Measurements from ENCODE around the gene SYT11.

DNA sequence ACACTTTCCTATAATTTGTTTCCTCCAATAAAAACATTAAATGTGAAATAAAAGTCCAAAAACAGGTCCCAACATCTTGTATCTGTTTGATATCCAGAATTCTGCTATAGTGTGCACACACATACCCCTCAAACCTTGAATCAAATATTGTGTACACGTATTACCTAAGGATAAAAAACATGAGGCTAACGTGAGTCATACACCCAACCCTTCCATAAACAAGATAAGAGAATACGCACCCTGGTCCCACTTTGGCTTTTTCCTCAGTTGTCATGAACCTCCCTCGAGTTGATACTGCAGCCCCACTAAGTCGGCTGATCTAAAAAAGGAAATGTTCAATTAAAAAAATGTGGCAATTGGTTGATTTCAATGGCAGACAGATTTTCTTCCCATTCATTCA, 69.7 kb downstream of the SYT11 start:
- TF ChIP-seq POLR2A (IDR thresholded peaks at IDR 0.05): no peak
- TF ChIP-seq, protein P1, sequence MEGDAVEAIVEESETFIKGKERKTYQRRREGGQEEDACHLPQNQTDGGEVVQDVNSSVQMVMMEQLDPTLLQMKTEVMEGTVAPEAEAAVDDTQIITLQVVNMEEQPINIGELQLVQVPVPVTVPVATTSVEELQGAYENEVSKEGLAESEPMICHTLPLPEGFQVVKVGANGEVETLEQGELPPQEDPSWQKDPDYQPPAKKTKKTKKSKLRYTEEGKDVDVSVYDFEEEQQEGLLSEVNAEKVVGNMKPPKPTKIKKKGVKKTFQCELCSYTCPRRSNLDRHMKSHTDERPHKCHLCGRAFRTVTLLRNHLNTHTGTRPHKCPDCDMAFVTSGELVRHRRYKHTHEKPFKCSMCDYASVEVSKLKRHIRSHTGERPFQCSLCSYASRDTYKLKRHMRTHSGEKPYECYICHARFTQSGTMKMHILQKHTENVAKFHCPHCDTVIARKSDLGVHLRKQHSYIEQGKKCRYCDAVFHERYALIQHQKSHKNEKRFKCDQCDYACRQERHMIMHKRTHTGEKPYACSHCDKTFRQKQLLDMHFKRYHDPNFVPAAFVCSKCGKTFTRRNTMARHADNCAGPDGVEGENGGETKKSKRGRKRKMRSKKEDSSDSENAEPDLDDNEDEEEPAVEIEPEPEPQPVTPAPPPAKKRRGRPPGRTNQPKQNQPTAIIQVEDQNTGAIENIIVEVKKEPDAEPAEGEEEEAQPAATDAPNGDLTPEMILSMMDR (IDR thresholded peaks at IDR 0.05 in 8 of 11, conservative IDR thresholded peaks at IDR 0.05 in 3 of 11): no peak
- no peak for TF ChIP-seq POLR2AphosphoS5 (IDR thresholded peaks at IDR 0.05)

All from spleen (tissue), 7 donors.